ENCODE measurements around the gene MRGPRE. TPM values are rescaled to one million over a fixed set of nuclear protein-coding genes. Genes with fewer than 3 reads are reported as not detected.

The MRGPRE gene
- total RNA-seq, 6 donors from 2014 or later = 0.26 TPM; not detected in 5

- no peak for DNase-seq
- WGBS, 2 donors = 65 to 73% methylated on average over 13 to 27 of the region's 27 CpGs
- no peaks in the 10 kb centered on the region for H3K9me3 ChIP-seq
- TF ChIP-seq POLR2AphosphoS5 (IDR thresholded peaks at IDR 0.05) = no peak
- TF ChIP-seq CTCF (IDR thresholded peaks at IDR 0.05) = no peak
- TF ChIP-seq POLR2A (IDR thresholded peaks at IDR 0.05) = no peak
- no peak for TF ChIP-seq EP300 (IDR thresholded peaks at IDR 0.05)
- no peaks in the 10 kb centered on the region for H3K27me3 ChIP-seq
- peaks cover 0 to 17% (median 3%) of the 10 kb centered on the region in 4 donors for H3K4me1 ChIP-seq
- no peak overlapping the region for H3K27ac ChIP-seq
- H3K4me3 ChIP-seq = no peak overlapping the region
- ATAC-seq (ENCODE audit: low FRiP score in 2 of 2) = no peak
- H3K36me3 ChIP-seq = no peaks in the 10 kb centered on the region
Measured at GRCh38 chr11:3221408-3222002, 10.7 kb downstream of the MRGPRE start.

GRCh38 chr11:3220521-3221407 is 11.5 kb downstream of the MRGPRE start:
- no peaks in the 10 kb centered on the region for H3K9me3 ChIP-seq
- ATAC-seq (ENCODE audit: low FRiP score in 2 of 2) = no peak
- TF ChIP-seq CTCF (IDR thresholded peaks at IDR 0.05) = no peak
- TF ChIP-seq EP300 (IDR thresholded peaks at IDR 0.05) = no peak
- TF ChIP-seq POLR2AphosphoS5 (IDR thresholded peaks at IDR 0.05) = no peak
- no peak for TF ChIP-seq POLR2A (IDR thresholded peaks at IDR 0.05)

GRCh38 chr11:3220101-3220500 is 12.1 kb downstream of the MRGPRE start:
- no peak overlapping the region for H3K4me3 ChIP-seq
- H3K27me3 ChIP-seq = peaks cover 0 to 6% (median 0%) of the 10 kb centered on the region in 4 donors
- TF ChIP-seq CTCF (IDR thresholded peaks at IDR 0.05) (no peak), EP300 (IDR thresholded peaks at IDR 0.05) (no peak), POLR2AphosphoS5 (IDR thresholded peaks at IDR 0.05) (no peak), POLR2A (IDR thresholded peaks at IDR 0.05) (no peak)
- no peak overlapping the region for H3K27ac ChIP-seq
- no peaks in the 10 kb centered on the region for H3K9me3 ChIP-seq
- ATAC-seq (ENCODE audit: low FRiP score in 2 of 2) = no peak
- no peak for DNase-seq
- peaks cover 0 to 17% (median 3%) of the 10 kb centered on the region in 4 donors for H3K4me1 ChIP-seq
- 43 to 72% methylated on average over 6 to 9 of the region's 11 CpGs for WGBS, 2 donors
- no peaks in the 10 kb centered on the region for H3K36me3 ChIP-seq

More at GRCh38 chr11:3220521-3221407, 11.5 kb downstream of the MRGPRE start:
- Histone ChIP-seq H3K27me3 (no peaks in the 10 kb centered on the region), H3K4me1 (peaks cover 0 to 17% (median 3%) of the 10 kb centered on the region in 4 donors), H3K4me3 (no peak overlapping the region), H3K27ac (no peak overlapping the region), H3K36me3 (no peaks in the 10 kb centered on the region)
- DNase-seq = peak in 1 of 2 donors; percentile 21
- WGBS, 2 donors = 57 to 59% methylated on average over 18 to 21 of the region's 21 CpGs

GRCh38 chr11:3219281-3219892 is 12.8 kb downstream of the MRGPRE start:
- DNase-seq = no peak
- Histone ChIP-seq H3K36me3 (no peaks in the 10 kb centered on the region), H3K4me3 (no peak overlapping the region), H3K27ac (no peak overlapping the region), H3K4me1 (peaks cover 0 to 17% (median 3%) of the 10 kb centered on the region in 4 donors), H3K9me3 (no peaks in the 10 kb centered on the region), H3K27me3 (peaks cover 0 to 6% (median 0%) of the 10 kb centered on the region in 4 donors)
- 72 to 74% methylated on average over 13 to 14 of the region's 14 CpGs for WGBS, 2 donors
- ATAC-seq (ENCODE audit: low FRiP score in 2 of 2) = no peak
- TF ChIP-seq POLR2AphosphoS5 (IDR thresholded peaks at IDR 0.05) (no peak), POLR2A (IDR thresholded peaks at IDR 0.05) (no peak), EP300 (IDR thresholded peaks at IDR 0.05) (no peak), CTCF (IDR thresholded peaks at IDR 0.05) (no peak)

Data from upper lobe of left lung (tissue), 6 donors.